ENCODE data around the gene IRF3. TPM values are rescaled to one million over a fixed set of nuclear protein-coding genes. Genes with fewer than 3 reads are reported as not detected.
A peak's percentile ranks its signal among the peaks of the same experiment; 100 is the strongest.

Gene IRF3
- total and polyA plus RNA-seq, 7 donors, result 10.3 to 26.5 (median 18.2) TPM

GRCh38 chr19:49678985-49679770 lies 13.5 kb upstream of the IRF3 start:
- peak overlapping the region; percentile 95 for H3K4me3 ChIP-seq
- H3K27me3 ChIP-seq (ENCODE audit: insufficient read depth in 3 of 3, low read length in 2 of 3), result no peaks in the 10 kb centered on the region
- WGBS, 3 donors, result 21 to 34% (median 25%) methylated on average over 10 to 12 of the region's 12 CpGs
- peak overlapping the region; percentile 99 for H3K27ac ChIP-seq
- peaks cover 5 to 39% of the 10 kb centered on the region in 2 donors for H3K36me3 ChIP-seq (ENCODE audit: insufficient read depth in 1 of 2, low read depth in 1 of 2)
- intact Hi-C loops (cut with DNase I), result loop anchor here (5.0 to 10.0 kb wide), 3 partner anchors 104 to 138 kb away; partner anchors contain the start of gene MED25 (in 1 of the 2)
- H3K4me1 ChIP-seq, result peaks cover 36% of the 10 kb centered on the region
- ATAC-seq, result peak; percentile 51 to 56 (median 54)
- DNase-seq, result peak; percentile 71 to 92
- TF ChIP-seq CTCF (IDR thresholded peaks at IDR 0.05), result no peak
- H3K9me3 ChIP-seq, result no peaks in the 10 kb centered on the region

GRCh38 chr19:49677901-49678674 lies 12.4 kb upstream of the IRF3 start:
- Histone ChIP-seq H3K4me3 (peak overlapping the region; percentile 95), H3K27ac (peak overlapping the region; percentile 99), H3K4me1 (peaks cover 36% of the 10 kb centered on the region), H3K27me3 (ENCODE audit: insufficient read depth in 3 of 3, low read length in 2 of 3) (no peaks in the 10 kb centered on the region), H3K9me3 (no peaks in the 10 kb centered on the region), H3K36me3 (ENCODE audit: insufficient read depth in 1 of 2, low read depth in 1 of 2) (peaks cover 5 to 28% of the 10 kb centered on the region in 2 donors)
- peak; percentile 56 for TF ChIP-seq CTCF (IDR thresholded peaks at IDR 0.05)
- no peak for ATAC-seq
- intact Hi-C loops (cut with DNase I), result loop anchor here (2.0 to 10.0 kb wide), 4 partner anchors 37 to 139 kb away; partner anchors contain the start of genes MED25 (in 1 of the 2) and RRAS (in 1 of the 2)
- WGBS, 3 donors, result 2 to 4% (median 2%) methylated on average over 21 of the region's 21 CpGs
- DNase-seq, result peak; percentile 71 to 85

- Histone ChIP-seq H3K27me3 (ENCODE audit: insufficient read depth in 3 of 3, low read length in 2 of 3) (no peaks in the 10 kb centered on the region), H3K36me3 (ENCODE audit: insufficient read depth in 1 of 2, low read depth in 1 of 2) (peaks cover 4 to 21% of the 10 kb centered on the region in 2 donors), H3K4me1 (peaks cover 36% of the 10 kb centered on the region), H3K9me3 (no peaks in the 10 kb centered on the region), H3K4me3 (peak within 1 kb of the TSS; percentile 95), H3K27ac (peak within 1 kb of the TSS; percentile 99)
- intact Hi-C loops (cut with DNase I), result loop anchor here (2.0 to 10.0 kb wide), 4 partner anchors 37 to 140 kb away; partner anchors contain the start of genes MED25 (in 1 of the 2) and RRAS (in 1 of the 2)
- DNase-seq, result peak; percentile 59 to 80
- no peak for TF ChIP-seq CTCF (IDR thresholded peaks at IDR 0.05)
- peak; percentile 15 to 38 (median 22) for ATAC-seq
- WGBS, 3 donors, result 0% methylated on average over 38 to 57 of the region's 57 CpGs
These were observed 11.7 kb upstream of the IRF3 start, which contains the start of gene PRMT1 for GRCh38 chr19:49677231-49677900. TSS of gene PRMT1 (plus strand) at chr19:49677271. CDS start at chr19:49677281, 10 bp downstream.

- ATAC-seq (peak; percentile 77 to 84 (median 78)), DNase-seq (peak; percentile 99 to 100)
- peak overlapping the region; percentile 99 for H3K27ac ChIP-seq
- H3K27me3 ChIP-seq (ENCODE audit: insufficient read depth in 3 of 3, low read length in 2 of 3), result no peaks in the 10 kb centered on the region
- intact Hi-C loops (cut with DNase I), result loop anchor here (2.0 to 10.0 kb wide), 4 partner anchors 36 to 140 kb away; partner anchors contain the start of genes MED25 (in 1 of the 2) and RRAS (in 1 of the 2)
- peak overlapping the region; percentile 95 for H3K4me3 ChIP-seq
- 0 to 1% (median 0%) methylated on average over 34 of the region's 34 CpGs for WGBS, 3 donors
- H3K9me3 ChIP-seq, result no peaks in the 10 kb centered on the region
- H3K4me1 ChIP-seq, result peaks cover 39% of the 10 kb centered on the region
- H3K36me3 ChIP-seq (ENCODE audit: insufficient read depth in 1 of 2, low read depth in 1 of 2), result peaks cover 0 to 15% of the 10 kb centered on the region in 2 donors
- TF ChIP-seq CTCF (IDR thresholded peaks at IDR 0.05), result no peak
These were observed 11.2 kb upstream of the IRF3 start for GRCh38 chr19:49676784-49677230.
